GM12892 (cell line): ENCODE results near the gene CCDC190.

ENCODE experiments used
- POLR2A ChIP-seq: IDR thresholded peaks from 2 replicates; pipeline ENCODE4 v1.6.1; 2011; ENCODE audit warnings: low read depth, low read length, control low read depth
- POLR2AphosphoS5 ChIP-seq: IDR thresholded peaks from 2 replicates; pipeline ENCODE4 v1.6.1; 2011; ENCODE audit warnings: low read depth, low read length, control low read depth
- TAF1 ChIP-seq: IDR thresholded peaks from 2 replicates; pipeline ENCODE4 v1.6.1; 2011; ENCODE audit warnings: low read depth, mild to moderate bottlenecking, control low read depth, low read length, borderline replicate concordance

DNA sequence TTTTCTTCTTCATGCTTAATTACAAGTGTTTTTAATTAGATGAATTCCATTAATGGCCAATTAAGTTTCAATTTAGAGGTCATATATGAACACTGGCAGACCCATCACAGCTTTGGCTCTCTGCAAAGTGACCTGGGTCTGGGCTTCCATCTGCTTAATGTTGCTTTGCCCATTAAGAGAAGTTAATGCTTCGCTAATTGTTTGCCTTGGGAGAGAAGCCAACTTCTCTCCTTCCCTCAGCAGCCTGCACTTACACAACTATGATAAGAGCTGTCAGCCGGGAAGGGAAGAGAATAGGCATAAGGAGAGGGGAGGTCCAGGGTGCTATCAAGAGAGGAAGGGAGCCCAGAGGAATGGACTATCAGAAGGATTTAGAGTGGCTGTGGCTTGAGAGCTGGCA, 29.0 kb upstream of the CCDC190 start:
- TF ChIP-seq POLR2AphosphoS5 = no peak
- no peak for TF ChIP-seq POLR2A
- no peak for TF ChIP-seq TAF1
